T47D (cell line): ENCODE measurements around the gene VAC14.

Experiments
- DNase-seq, 2 experiments: peaks; one replicate each; pipeline versions ENCODE4 v3.0.0 to v3.0.0-alpha.2; 2011 to 2012; ENCODE audit warnings: low read depth in 1 of 2, low spot score in 1 of 2
- JUND ChIP-seq: IDR thresholded peaks from 2 replicates; pipeline ENCODE4 v1.6.1; 2012; ENCODE audit warnings: low read depth
- in situ Hi-C: cut with HindIII; loops from 2 replicates; pipeline ENCODE4 v1.10.0; 2016; ENCODE audit warnings: low sequenced_read_pairs, low pct_unique_long_range_greater_than_20kb

Gene VAC14

GRCh38 chr16:70796301-70796700 is 4.7 kb downstream of the VAC14 start:
- in situ Hi-C loops = no loop called here
- no peak for DNase-seq
- no peak for TF ChIP-seq JUND

GRCh38 chr16:70795296-70795912 is 5.6 kb downstream of the VAC14 start:
- in situ Hi-C loops = no loop called here

GRCh38 chr16:70793851-70794502 is 7.0 kb downstream of the VAC14 start:
- TF ChIP-seq JUND = no peak
- DNase-seq = no peak
- in situ Hi-C loops = no loop called here

More at GRCh38 chr16:70795296-70795912, 5.6 kb downstream of the VAC14 start:
- no peak for DNase-seq
- TF ChIP-seq JUND = no peak

- TF ChIP-seq JUND = no peak
- in situ Hi-C loops = no loop called here
- no peak for DNase-seq
Observed at GRCh38 chr16:70790815-70791214, 10.1 kb downstream of the VAC14 start.

- no peak for DNase-seq
- in situ Hi-C loops = no loop called here
- no peak for TF ChIP-seq JUND
Observed at GRCh38 chr16:70789595-70790447, 11.1 kb downstream of the VAC14 start.

- in situ Hi-C loops = no loop called here
- DNase-seq = no peak
- no peak for TF ChIP-seq JUND
Observed at GRCh38 chr16:70788668-70789594, 12.0 kb downstream of the VAC14 start.

- in situ Hi-C loops = no loop called here
- no peak for TF ChIP-seq JUND
Observed at GRCh38 chr16:70786020-70786755, 14.8 kb downstream of the VAC14 start.

GRCh38 chr16:70784692-70785555 is 16.0 kb downstream of the VAC14 start:
- in situ Hi-C loops = no loop called here
- no peak for TF ChIP-seq JUND
- no peak for DNase-seq

More at GRCh38 chr16:70786020-70786755, 14.8 kb downstream of the VAC14 start:
- no peak for DNase-seq

GRCh38 chr16:70782237-70782636 is 18.7 kb downstream of the VAC14 start:
- no peak for TF ChIP-seq JUND
- in situ Hi-C loops = no loop called here
- no peak for DNase-seq

GRCh38 chr16:70781800-70782199 is 19.2 kb downstream of the VAC14 start:
- DNase-seq = no peak
- no peak for TF ChIP-seq JUND
- in situ Hi-C loops = no loop called here

- in situ Hi-C loops = no loop called here
- DNase-seq = no peak
- TF ChIP-seq JUND = no peak
Observed at GRCh38 chr16:70780546-70780945, 20.4 kb downstream of the VAC14 start.
